Measurements from ENCODE around the gene KCNK7. TPM values are rescaled to one million over a fixed set of nuclear protein-coding genes. Genes with fewer than 3 reads are reported as not detected.
"Not testable (repeated sequence)": the region's sequence is repeated elsewhere in the genome, so short reads cannot be mapped to it uniquely, and the experiment has no call there.

KCNK7 gene
- polyA plus RNA-seq, 3 donors: 0.21 TPM; not detected in 2

GRCh38 chr11:65574811-65575567 is 20.6 kb downstream of the KCNK7 start:
- no peak for DNase-seq (ENCODE audit: low read depth in 3 of 3, low spot score in 2 of 3)

- DNase-seq (ENCODE audit: low read depth in 3 of 3, low spot score in 2 of 3): peak in 1 of 3 donors; percentile 77
Measured at GRCh38 chr11:65574109-65574810, 21.3 kb downstream of the KCNK7 start.

GRCh38 chr11:65573391-65574079 is 22.1 kb downstream of the KCNK7 start:
- no peak for DNase-seq (ENCODE audit: low read depth in 3 of 3, low spot score in 2 of 3)

- DNase-seq (ENCODE audit: low read depth in 3 of 3, low spot score in 2 of 3): peak in 1 of 3 donors; percentile 88
Measured at GRCh38 chr11:65572356-65573051, 23.1 kb downstream of the KCNK7 start, which contains the start of gene FAM89B. Gene FAM89B, plus strand, starts transcription at chr11:65572538. Its CDS starts 132 bp downstream, at chr11:65572670.

- DNase-seq (ENCODE audit: low read depth in 3 of 3, low spot score in 2 of 3): no peak
Measured at GRCh38 chr11:65571940-65572339, 23.7 kb downstream of the KCNK7 start.

GRCh38 chr11:65571420-65571819 is 24.2 kb downstream of the KCNK7 start:
- no peak for DNase-seq (ENCODE audit: low read depth in 3 of 3, low spot score in 2 of 3)

- peak; percentile 93 to 95 (median 95) for DNase-seq (ENCODE audit: low read depth in 3 of 3, low spot score in 2 of 3)
Measured at GRCh38 chr11:65569973-65570918, 25.4 kb downstream of the KCNK7 start, which contains the start of gene ZNRD2. Gene ZNRD2, plus strand, starts transcription at chr11:65570477. Its CDS starts 15 bp downstream, at chr11:65570492.

GRCh38 chr11:65569164-65569972 is 26.2 kb downstream of the KCNK7 start:
- DNase-seq (ENCODE audit: low read depth in 3 of 3, low spot score in 2 of 3): no peak

GRCh38 chr11:65565624-65566453 is 29.8 kb downstream of the KCNK7 start:
- no peak for DNase-seq (ENCODE audit: low read depth in 3 of 3, low spot score in 2 of 3)

- not testable (repeated sequence) for DNase-seq (ENCODE audit: low read depth in 3 of 3, low spot score in 2 of 3)
Measured at GRCh38 chr11:65564879-65565559, 30.6 kb downstream of the KCNK7 start.

GRCh38 chr11:65563601-65564000 is 32.0 kb downstream of the KCNK7 start:
- no peak for DNase-seq (ENCODE audit: low read depth in 3 of 3, low spot score in 2 of 3)

- no peak for DNase-seq (ENCODE audit: low read depth in 3 of 3, low spot score in 2 of 3)
Measured at GRCh38 chr11:65562788-65563187, 32.8 kb downstream of the KCNK7 start.

- DNase-seq (ENCODE audit: low read depth in 3 of 3, low spot score in 2 of 3): no peak
Measured at GRCh38 chr11:65562020-65562419, 33.6 kb downstream of the KCNK7 start.

- DNase-seq (ENCODE audit: low read depth in 3 of 3, low spot score in 2 of 3): no peak
Measured at GRCh38 chr11:65560555-65561418, 34.8 kb downstream of the KCNK7 start.

GRCh38 chr11:65559951-65560537 is 35.6 kb downstream of the KCNK7 start:
- DNase-seq (ENCODE audit: low read depth in 3 of 3, low spot score in 2 of 3): no peak

GRCh38 chr11:65559535-65559934 is 36.1 kb downstream of the KCNK7 start:
- no peak for DNase-seq (ENCODE audit: low read depth in 3 of 3, low spot score in 2 of 3)
